H9 (cell line): ENCODE measurements around the gene RRH. TPM values are rescaled to one million over a fixed set of nuclear protein-coding genes. Genes with fewer than 3 reads are reported as not detected.

Experiments used
- DNase-seq: peaks from one replicate; pipeline ENCODE4 v3.0.0-alpha.2; 2017
- H2AFZ ChIP-seq: one replicate; pipeline ENCODE4 v1.6.1; 2013; ENCODE audit warnings: mild to moderate bottlenecking, low read length, control low read depth, moderate library complexity
- H2AK5ac ChIP-seq: 2 replicates; pipeline ENCODE4 v1.6.1; 2013; ENCODE audit warnings: low read length, control low read depth, mixed read lengths; ENCODE audit not compliant: insufficient read length
- H2BK120ac ChIP-seq: one replicate; pipeline ENCODE4 v1.6.1; 2013; ENCODE audit warnings: low read depth, mild to moderate bottlenecking, low read length, control low read depth, inconsistent platforms; ENCODE audit not compliant: poor library complexity, severe bottlenecking
- H2BK12ac ChIP-seq: 2 replicates; pipeline ENCODE4 v1.6.1; 2013; ENCODE audit warnings: low read length, control low read depth, mixed read lengths, low read depth; ENCODE audit not compliant: insufficient read length
- H2BK15ac ChIP-seq: 2 replicates; pipeline ENCODE4 v1.6.1; 2013; ENCODE audit warnings: low read depth, low read length, control low read depth
- H2BK20ac ChIP-seq: one replicate; pipeline ENCODE4 v1.6.1; 2013; ENCODE audit warnings: low read depth, mild to moderate bottlenecking, low read length, control low read depth, inconsistent platforms; ENCODE audit not compliant: poor library complexity, severe bottlenecking
- H2BK5ac ChIP-seq: 2 replicates; pipeline ENCODE4 v1.6.1; 2013; ENCODE audit warnings: low read length, control low read depth, mixed read lengths; ENCODE audit not compliant: insufficient read length
- H3K14ac ChIP-seq: 2 replicates; pipeline ENCODE4 v1.6.1; 2013; ENCODE audit warnings: low read length, control low read depth; ENCODE audit not compliant: insufficient read depth
- H3K18ac ChIP-seq: 2 replicates; pipeline ENCODE4 v1.6.1; 2013; ENCODE audit warnings: low read depth, mild to moderate bottlenecking, mixed read lengths, low read length, control low read depth; ENCODE audit not compliant: insufficient read length
- H3K23ac ChIP-seq: 2 replicates; pipeline ENCODE4 v1.6.1; 2013; ENCODE audit warnings: low read length, control low read depth, mixed read lengths, low read depth; ENCODE audit not compliant: insufficient read length
- H3K23me2 ChIP-seq: 2 replicates; pipeline ENCODE4 v1.6.1; 2013; ENCODE audit warnings: low read depth, mild to moderate bottlenecking, mixed read lengths, low read length, control low read depth; ENCODE audit not compliant: insufficient read length, poor library complexity, severe bottlenecking
- H3K27ac ChIP-seq: 2 replicates; pipeline ENCODE4 v1.5.1; 2013; ENCODE audit warnings: low read length, control low read depth, mixed read lengths, low read depth; ENCODE audit not compliant: insufficient read length
- H3K27me3 ChIP-seq: 2 replicates; pipeline ENCODE4 v1.6.1; 2013; ENCODE audit warnings: low read length, control low read depth, inconsistent platforms; ENCODE audit not compliant: insufficient read depth
- H3K4ac ChIP-seq: 2 replicates; pipeline ENCODE4 v1.6.1; 2013; ENCODE audit warnings: low read depth, mild to moderate bottlenecking, control low read depth, inconsistent platforms, low read length, moderate library complexity
- H3K4me1 ChIP-seq: 2 replicates; pipeline ENCODE4 v1.6.1; 2013; ENCODE audit warnings: low read length, control low read depth, inconsistent platforms; ENCODE audit not compliant: insufficient read depth
- H3K4me2 ChIP-seq: 2 replicates; pipeline ENCODE4 v1.6.1; 2013; ENCODE audit warnings: low read length, control low read depth, mixed read lengths; ENCODE audit not compliant: insufficient read length, insufficient read depth
- H3K56ac ChIP-seq: 2 replicates; pipeline ENCODE4 v1.6.1; 2013; ENCODE audit warnings: low read depth, mild to moderate bottlenecking, mixed read lengths, low read length, control low read depth; ENCODE audit not compliant: insufficient read length
- H3K79me1 ChIP-seq: 2 replicates; pipeline ENCODE4 v1.6.1; 2013; ENCODE audit warnings: low read depth, mild to moderate bottlenecking, moderate library complexity, low read length, control low read depth, inconsistent platforms; ENCODE audit not compliant: insufficient read depth, poor library complexity, severe bottlenecking
- H3K79me2 ChIP-seq: 2 replicates; pipeline ENCODE4 v1.6.1; 2013; ENCODE audit warnings: low read length, control low read depth, inconsistent platforms; ENCODE audit not compliant: insufficient read depth
- H3K9ac ChIP-seq: 2 replicates; pipeline ENCODE4 v1.6.1; 2013; ENCODE audit warnings: low read length, control low read depth, mixed read lengths; ENCODE audit not compliant: insufficient read length; ENCODE audit errors: extremely low read depth
- H3K9me3 ChIP-seq: one replicate; pipeline ENCODE4 v1.6.1; 2013; ENCODE audit warnings: low read depth, low read length, inconsistent platforms; ENCODE audit not compliant: control insufficient read depth
- H3T11ph ChIP-seq: one replicate; pipeline ENCODE4 v1.6.1; 2013; ENCODE audit warnings: mild to moderate bottlenecking, low read length, control low read depth, inconsistent platforms
- H4K20me1 ChIP-seq: one replicate; pipeline ENCODE4 v1.6.1; 2013; ENCODE audit not compliant: control insufficient read depth, insufficient read length, insufficient read depth
- H4K5ac ChIP-seq: 2 replicates; pipeline ENCODE4 v1.6.1; 2013; ENCODE audit warnings: low read depth, mild to moderate bottlenecking, mixed read lengths, low read length, control low read depth; ENCODE audit not compliant: insufficient read length
- H4K8ac ChIP-seq: replicated peaks from 2 replicates; pipeline ENCODE4 v1.6.1; 2013; ENCODE audit warnings: low read length, control low read depth, mixed read lengths, low read depth; ENCODE audit not compliant: insufficient read length
- H4K91ac ChIP-seq: 2 replicates; pipeline ENCODE4 v1.6.1; 2013; ENCODE audit warnings: low read depth, mild to moderate bottlenecking, moderate library complexity, mixed read lengths, low read length, control low read depth; ENCODE audit not compliant: insufficient read length
- H3K27ac Mint-ChIP-seq, 3 experiments: 2 replicates in 2 of 3; 3 replicates in 1 of 3; pipeline ENCODE4 v1.8.0; 2020 to 2021; ENCODE audit warnings: mixed read lengths in 3 of 3, mild to moderate bottlenecking in 1 of 3, moderate library complexity in 1 of 3
- H3K27me3 Mint-ChIP-seq: 2 replicates; pipeline ENCODE4 v1.8.0; 2021; ENCODE audit warnings: low read depth, mild to moderate bottlenecking, moderate library complexity, mixed read lengths
- H3K36me3 Mint-ChIP-seq, 3 experiments: 2 replicates in 2 of 3; 3 replicates in 1 of 3; pipeline ENCODE4 v1.8.0; 2020 to 2021; ENCODE audit warnings: low read depth in 3 of 3, mixed read lengths in 3 of 3; ENCODE audit not compliant: insufficient read depth in 1 of 3
- H3K4me1 Mint-ChIP-seq, 2 experiments: 2 replicates each; pipeline ENCODE4 v1.8.0; 2020; ENCODE audit warnings: mixed read lengths in 2 of 2
- H3K4me3 Mint-ChIP-seq, 2 experiments: 2 replicates in 1 of 2; 3 replicates in 1 of 2; pipeline ENCODE4 v1.8.0; 2020 to 2021; ENCODE audit warnings: mild to moderate bottlenecking in 2 of 2, mixed read lengths in 2 of 2, moderate library complexity in 1 of 2
- H3K9me3 Mint-ChIP-seq, 2 experiments: 2 replicates in 1 of 2; 3 replicates in 1 of 2; pipeline ENCODE4 v1.8.0; 2020; ENCODE audit warnings: mild to moderate bottlenecking in 2 of 2, mixed read lengths in 2 of 2, moderate library complexity in 1 of 2
- CTCF ChIP-seq: fragments of 200-600 bp; sonication (generic); conservative IDR thresholded peaks from 3 replicates; pipeline ENCODE4 v1.8.0; 2021; ENCODE audit warnings: antibody characterized with exemption, mild to moderate bottlenecking
- WGBS: extraction: QIAGEN DNeasy Blood & Tissue Kit; methylation state at CpG from one replicate; pipeline ENCODE4 v1.1.7; 2013; ENCODE audit warnings: missing lambda C conversion rate, low lambda C conversion rate, mixed read lengths; ENCODE audit not compliant: insufficient read length; ENCODE audit errors: extremely low coverage; 5-methylcytosine and 5-hydroxymethylcytosine counted together
- total RNA-seq: library from RNA; stranded (reverse); gene quantifications from 2 replicates; pipeline ENCODE4 v1.2.1, GENCODE V29; 2021

The RRH gene
- total RNA-seq, 1 experiment from 2014 or later, result not detected

DNA sequence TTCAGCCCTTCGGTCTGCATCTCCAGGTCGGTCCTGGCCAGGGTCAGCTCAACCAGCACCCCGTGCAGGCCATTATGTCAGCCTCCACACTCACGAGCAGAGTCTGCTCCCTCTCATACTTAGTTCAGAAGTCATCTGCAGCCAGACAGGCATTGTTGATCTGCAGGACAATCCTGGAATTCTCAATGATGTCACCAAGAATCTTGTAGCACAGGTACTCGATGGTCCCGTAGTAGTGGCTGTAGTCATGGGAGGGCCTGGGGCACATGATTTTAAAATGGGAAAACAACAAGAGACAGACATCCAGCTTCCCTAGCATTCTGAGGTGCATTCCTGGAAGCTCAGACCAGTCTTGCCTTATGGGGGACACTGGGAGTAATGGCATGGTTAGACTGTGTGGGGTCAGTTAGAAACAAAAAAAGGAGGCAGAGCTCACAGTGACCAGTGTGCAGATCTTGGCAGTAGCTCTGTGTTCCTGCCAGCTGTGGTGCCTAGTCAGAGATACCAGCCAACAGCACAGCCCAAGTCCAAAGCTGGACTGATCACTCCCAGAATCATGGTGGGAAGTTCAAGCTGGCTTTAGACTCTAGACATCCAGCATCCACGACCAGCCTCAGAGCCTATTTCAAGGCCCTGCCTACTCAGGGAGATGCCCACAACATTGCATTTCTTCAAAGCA is 52.0 kb downstream of the RRH start:
- Histone ChIP-seq H3K56ac (no peak overlapping the region), H3K9ac (no peak overlapping the region), H3K27me3 (no peaks in the 10 kb centered on the region), H3K14ac (no peak overlapping the region; the same call in 1 of the 2 replicates), H2AK5ac (no peak overlapping the region), H2BK5ac (no peak overlapping the region), H3K18ac (no peak overlapping the region), H4K20me1 (no peaks in the 10 kb centered on the region), H3K79me1 (no peaks in the 10 kb centered on the region), H3T11ph (no peak overlapping the region), H2BK12ac (no peak overlapping the region), H2BK120ac (no peak overlapping the region), H4K8ac (no peak overlapping the region), H3K9me3 (no peaks in the 10 kb centered on the region), H3K4ac (no peak overlapping the region), H3K23me2 (peaks cover 3% of the 10 kb centered on the region), H3K79me2 (no peaks in the 10 kb centered on the region), H2AFZ (no peak overlapping the region), H3K27ac (no peak overlapping the region), H4K91ac (no peak overlapping the region), H3K23ac (no peak overlapping the region), H3K4me1 (no peaks in the 10 kb centered on the region), H2BK20ac (no peak overlapping the region), H2BK15ac (no peak overlapping the region), H4K5ac (no peak overlapping the region), H3K4me2 (no peak overlapping the region)
- Mint-ChIP-seq H3K27ac (peak overlapping the region in 1 of 3 experiments; percentile 56; a peak in 1 of 7 replicates), H3K36me3 (peaks cover 0 to 5% (median 0%) of the 10 kb centered on the region in 3 experiments; a peak in 2 of 7 replicates), H3K4me1 (no peaks in the 10 kb centered on the region), H3K27me3 (no peaks in the 10 kb centered on the region), H3K4me3 (no peak overlapping the region; a peak in 1 of 5 replicates), H3K9me3 (peaks cover 0 to 3% of the 10 kb centered on the region in 2 experiments; a peak in 2 of 5 replicates)
- TF ChIP-seq CTCF, result no peak
- DNase-seq, result no peak
- no CpG with 5 or more reads among the region's 7 CpGs for WGBS
